Kidney epithelial cell (primary cell): Measurements from ENCODE around the gene INHBE. TPM values are rescaled to one million over a fixed set of nuclear protein-coding genes. Genes with fewer than 3 reads are reported as not detected.

ENCODE experiments used
- DNase-seq: peaks from one replicate; pipeline ENCODE4 v3.0.0-alpha.2; 2010; ENCODE audit warnings: low read depth
- H3K27me3 ChIP-seq: 2 replicates; pipeline ENCODE4 v1.6.0; 2011; ENCODE audit warnings: low read length; ENCODE audit not compliant: control insufficient read depth, insufficient read depth
- H3K36me3 ChIP-seq: 2 replicates; pipeline ENCODE4 v1.5.1; 2011; ENCODE audit warnings: low read length; ENCODE audit not compliant: control insufficient read depth, insufficient read depth
- H3K4me3 ChIP-seq: 2 replicates; pipeline ENCODE4 v1.5.1; 2011; ENCODE audit warnings: low read depth, mild to moderate bottlenecking, control low read depth, low read length
- CTCF ChIP-seq: IDR thresholded peaks from 2 replicates; pipeline ENCODE4 v1.5.1; 2011; ENCODE audit warnings: mild to moderate bottlenecking, moderate library complexity, low read length, control low read depth, inconsistent platforms; ENCODE audit not compliant: insufficient read depth, poor library complexity, severe bottlenecking
- total RNA-seq: library from RNA; depleted of rRNA; stranded (reverse); fragments of >200 nt; gene quantifications from 2 replicates; pipeline ENCODE4 v1.2.3, GENCODE V29; 2015

Gene INHBE
- total RNA-seq, 1 donor from 2014 or later: 8.7 TPM

- H3K27me3 ChIP-seq: peaks cover 68% of the 10 kb centered on the region
- H3K36me3 ChIP-seq: no peaks in the 10 kb centered on the region
- TF ChIP-seq CTCF: no peak
- DNase-seq: no peak
- H3K4me3 ChIP-seq: no peak overlapping the region
Measured at GRCh38 chr12:57473886-57474285, 18.8 kb downstream of the INHBE start.

GRCh38 chr12:57474430-57474829 lies 19.3 kb downstream of the INHBE start:
- Histone ChIP-seq H3K27me3 (peaks cover 63% of the 10 kb centered on the region), H3K36me3 (no peaks in the 10 kb centered on the region), H3K4me3 (no peak overlapping the region)
- no peak for TF ChIP-seq CTCF
- DNase-seq: no peak

- H3K36me3 ChIP-seq: no peaks in the 10 kb centered on the region
- H3K4me3 ChIP-seq: no peak overlapping the region
- TF ChIP-seq CTCF: no peak
- peaks cover 63% of the 10 kb centered on the region for H3K27me3 ChIP-seq
- DNase-seq: no peak
Measured at GRCh38 chr12:57474862-57475261, 19.8 kb downstream of the INHBE start.

GRCh38 chr12:57475271-57476161 lies 20.4 kb downstream of the INHBE start:
- no peak for DNase-seq
- peaks cover 60% of the 10 kb centered on the region for H3K27me3 ChIP-seq

GRCh38 chr12:57476162-57476992 lies 21.3 kb downstream of the INHBE start:
- Histone ChIP-seq H3K36me3 (no peaks in the 10 kb centered on the region), H3K4me3 (no peak overlapping the region), H3K27me3 (peaks cover 56% of the 10 kb centered on the region)
- TF ChIP-seq CTCF: peak; percentile 39
- no peak for DNase-seq

More at GRCh38 chr12:57475271-57476161, 20.4 kb downstream of the INHBE start:
- Histone ChIP-seq H3K36me3 (no peaks in the 10 kb centered on the region), H3K4me3 (peak overlapping the region; percentile 17)
- TF ChIP-seq CTCF: no peak
